GM12872 (cell line): Measurements from ENCODE around the gene TBC1D23.

Experiments used
- CTCF ChIP-seq: IDR thresholded peaks from 3 replicates; pipeline ENCODE4 v1.5.1; 2011; ENCODE audit warnings: low read depth, mild to moderate bottlenecking, low read length, moderate library complexity; ENCODE audit not compliant: insufficient read depth

TBC1D23 gene

DNA sequence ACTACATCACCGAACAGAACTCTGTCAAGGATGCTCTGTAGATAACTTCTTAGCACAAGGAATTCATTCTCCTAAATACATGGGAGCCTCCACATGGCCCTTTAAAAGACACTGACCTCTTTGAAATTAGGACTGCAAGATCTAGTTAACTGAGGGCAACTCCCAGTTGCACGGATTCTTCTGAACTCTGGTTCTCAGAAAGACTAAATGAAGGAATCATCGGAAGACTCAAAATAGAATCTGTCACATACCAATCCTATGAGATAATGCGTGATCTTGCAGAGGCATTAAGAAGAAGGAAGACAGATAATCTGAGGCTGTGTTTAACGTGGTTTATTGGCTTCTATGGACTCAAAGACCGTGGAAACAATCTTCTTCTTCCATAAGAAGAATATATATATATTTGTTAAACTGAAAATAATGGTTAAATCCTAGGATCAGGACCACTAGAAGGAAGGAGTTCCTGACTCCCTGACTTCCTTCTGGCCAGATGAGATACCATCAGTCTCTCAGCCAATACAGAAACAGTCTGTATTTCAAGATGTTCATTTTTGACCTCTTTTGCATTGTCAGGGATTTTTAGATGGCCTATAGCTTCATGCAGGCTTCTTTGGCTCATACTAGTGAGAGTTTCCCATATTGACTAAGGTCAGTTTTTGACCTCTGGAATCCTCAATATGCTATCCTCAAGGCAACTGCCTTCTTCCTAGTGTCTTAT is 33.9 kb upstream of the TBC1D23 start:
- TF ChIP-seq CTCF = no peak

DNA sequence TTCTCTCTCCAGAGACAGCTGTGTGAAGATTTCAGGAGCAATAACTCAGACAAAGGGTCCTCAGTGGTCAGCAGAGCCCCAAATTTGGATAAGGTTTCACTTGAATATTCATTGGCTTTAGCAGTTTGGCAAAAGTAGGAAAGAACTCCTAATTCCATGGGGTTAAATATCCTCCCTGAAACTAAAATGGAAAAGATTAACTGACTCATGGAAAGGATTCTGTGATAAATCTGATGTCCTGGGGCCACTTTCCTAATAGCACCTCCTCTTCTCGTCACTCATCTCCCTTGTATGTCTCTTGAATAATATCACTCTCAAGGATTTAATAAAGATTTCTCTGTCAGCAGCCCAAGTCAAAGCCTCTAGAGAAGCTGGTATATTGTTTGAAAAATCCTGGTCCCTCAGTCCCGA is 33.3 kb upstream of the TBC1D23 start:
- TF ChIP-seq CTCF = no peak

- no peak for TF ChIP-seq CTCF
These were observed 32.5 kb upstream of the TBC1D23 start for GRCh38 chr3:100228247-100228646.

DNA sequence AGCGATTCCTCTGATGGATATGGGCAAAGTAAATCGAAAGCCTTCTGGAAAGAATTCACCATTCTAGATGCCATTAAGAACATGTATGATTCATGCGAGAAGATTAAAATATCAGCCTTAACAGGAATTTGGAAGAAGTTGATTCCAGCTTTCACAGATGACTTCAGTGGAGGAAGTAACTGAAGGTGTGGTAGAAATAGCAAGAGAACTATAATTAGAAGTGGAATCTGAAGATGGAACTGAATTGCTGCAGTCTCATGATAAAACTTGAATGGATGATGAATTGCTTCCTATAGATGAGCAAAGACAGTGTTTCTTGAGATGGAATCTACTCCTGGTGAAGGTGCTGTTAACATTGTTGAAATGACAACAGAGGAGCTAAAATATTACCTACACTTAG is 30.1 kb upstream of the TBC1D23 start:
- TF ChIP-seq CTCF = no peak

DNA sequence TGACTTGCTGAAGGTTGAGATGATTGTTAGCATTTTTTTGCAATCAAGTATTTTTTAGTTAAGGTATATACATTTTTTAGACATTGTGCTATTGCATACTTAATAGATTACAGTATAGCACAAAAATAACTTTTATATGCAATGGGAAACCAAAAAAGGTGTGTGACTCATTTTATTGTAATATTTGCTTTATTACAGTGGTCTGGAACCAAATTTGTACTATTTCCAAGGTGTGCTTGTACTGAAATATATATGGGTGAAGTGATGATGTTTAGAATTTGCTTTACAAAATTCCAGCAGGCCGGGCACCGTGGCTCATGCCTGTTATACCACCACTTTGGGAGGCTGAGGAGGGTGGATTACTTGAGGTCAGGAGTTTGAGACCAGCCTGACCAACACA is 29.1 kb upstream of the TBC1D23 start:
- TF ChIP-seq CTCF = no peak

DNA sequence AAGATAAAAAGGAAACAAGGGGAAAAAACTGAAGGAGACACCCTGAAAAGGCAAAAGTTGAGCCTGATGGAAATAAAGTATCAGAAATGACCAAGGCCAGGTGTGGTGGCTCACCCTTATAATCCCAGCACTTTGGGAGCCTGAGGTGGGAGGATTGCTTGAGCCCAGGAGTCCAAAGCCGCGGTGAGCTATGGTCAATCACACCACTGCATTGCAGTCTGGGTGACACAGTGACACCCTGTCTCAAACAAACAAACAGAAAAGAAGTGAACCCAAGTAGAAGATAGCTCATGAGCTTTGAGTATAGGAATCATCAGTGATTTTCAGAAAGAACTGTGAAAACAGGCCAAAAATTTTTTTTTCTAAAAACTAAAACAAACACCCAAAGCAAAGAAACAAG is 26.4 kb upstream of the TBC1D23 start:
- TF ChIP-seq CTCF = no peak

GRCh38 chr3:100238599-100238998 is 22.2 kb upstream of the TBC1D23 start:
- no peak for TF ChIP-seq CTCF
